Rectal smooth muscle tissue (tissue), 1 donor: ENCODE measurements around the gene ABCC9.
"Not testable (repeated sequence)": the region's sequence is repeated elsewhere in the genome, so short reads cannot be mapped to it uniquely, and the experiment has no call there.

Experiments
- H3K27ac ChIP-seq: one replicate; pipeline ENCODE4 v1.7.0; 2013; ENCODE audit warnings: low read depth, low read length, inconsistent platforms
- H3K27me3 ChIP-seq: one replicate; pipeline ENCODE4 v1.7.0; 2013; ENCODE audit warnings: low read length; ENCODE audit not compliant: control insufficient read depth, insufficient read depth
- H3K36me3 ChIP-seq: one replicate; pipeline ENCODE4 v1.7.0; 2013; ENCODE audit warnings: low read length; ENCODE audit not compliant: control insufficient read depth, insufficient read depth
- H3K4me1 ChIP-seq: one replicate; pipeline ENCODE4 v1.7.0; 2013; ENCODE audit warnings: low read length; ENCODE audit not compliant: control insufficient read depth, insufficient read depth
- H3K4me3 ChIP-seq: one replicate; pipeline ENCODE4 v1.7.0; 2013; ENCODE audit warnings: low read length
- H3K9ac ChIP-seq: one replicate; pipeline ENCODE4 v1.7.0; 2013; ENCODE audit warnings: low read length

The ABCC9 gene

DNA sequence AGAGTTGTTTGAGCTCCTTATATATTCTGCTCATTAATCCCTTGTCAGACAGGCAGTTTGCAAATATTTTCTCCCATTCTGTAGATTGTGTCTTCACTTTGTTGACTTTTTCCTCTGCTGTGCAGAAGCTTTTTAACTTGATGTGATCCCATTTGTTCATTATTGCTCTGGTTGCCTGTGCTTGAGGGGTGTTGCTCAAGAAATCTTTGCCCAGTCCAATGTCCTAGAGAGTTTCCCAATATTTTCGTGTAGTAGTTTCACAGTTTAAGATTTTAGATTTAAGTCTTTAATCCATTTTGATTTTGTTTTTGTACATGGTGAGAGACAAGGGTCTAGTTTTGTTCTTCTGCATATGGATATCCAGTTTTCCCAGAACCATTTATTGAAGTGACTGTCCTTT lies 19.8 kb downstream of the ABCC9 start:
- Histone ChIP-seq H3K27me3 (no peaks in the 10 kb centered on the region), H3K27ac (no peak overlapping the region), H3K9ac (no peak overlapping the region), H3K4me1 (no peaks in the 10 kb centered on the region), H3K4me3 (no peak overlapping the region), H3K36me3 (no peaks in the 10 kb centered on the region)

DNA sequence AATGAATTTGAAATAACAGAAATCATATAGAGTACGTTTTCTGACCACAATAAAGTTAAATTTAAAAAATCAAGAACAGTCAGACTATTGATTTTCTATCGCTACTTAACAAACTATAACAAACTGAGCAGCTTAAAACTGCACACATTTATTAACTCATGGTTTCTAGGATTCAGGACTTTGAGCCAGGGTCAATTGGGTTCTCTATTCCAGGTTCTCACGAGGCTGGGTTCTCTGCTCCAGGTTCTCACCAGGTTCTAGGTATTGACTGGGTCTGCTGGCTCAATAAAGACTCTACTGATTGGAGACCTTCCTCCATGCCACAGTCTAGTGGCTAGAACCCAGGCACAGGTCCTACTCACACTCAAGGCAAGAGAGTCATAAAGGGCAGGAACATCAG lies 22.8 kb downstream of the ABCC9 start:
- Histone ChIP-seq H3K4me1 (no peaks in the 10 kb centered on the region), H3K36me3 (no peaks in the 10 kb centered on the region), H3K27ac (no peak overlapping the region), H3K9ac (no peak overlapping the region), H3K4me3 (no peak overlapping the region), H3K27me3 (no peaks in the 10 kb centered on the region)

DNA sequence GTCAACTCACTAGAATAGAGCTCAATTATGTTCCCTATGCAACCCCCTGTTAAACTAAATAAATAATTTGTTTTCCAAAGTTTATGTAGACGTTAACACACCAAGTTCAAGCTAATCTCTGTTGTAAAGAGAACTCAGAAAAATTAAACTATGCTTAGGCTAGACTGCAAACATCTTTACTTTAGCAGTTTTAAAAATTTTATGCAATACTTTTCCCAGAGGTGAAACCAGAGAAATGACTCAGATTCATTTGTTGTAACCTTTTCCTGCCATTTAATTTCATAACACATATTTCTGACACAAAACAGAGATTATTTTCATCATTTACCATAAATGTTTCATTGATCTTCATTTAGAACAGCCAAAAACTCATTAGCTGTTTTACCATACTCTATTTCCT lies 27.4 kb downstream of the ABCC9 start:
- Histone ChIP-seq H3K4me1 (no peaks in the 10 kb centered on the region), H3K27ac (no peak overlapping the region)

DNA sequence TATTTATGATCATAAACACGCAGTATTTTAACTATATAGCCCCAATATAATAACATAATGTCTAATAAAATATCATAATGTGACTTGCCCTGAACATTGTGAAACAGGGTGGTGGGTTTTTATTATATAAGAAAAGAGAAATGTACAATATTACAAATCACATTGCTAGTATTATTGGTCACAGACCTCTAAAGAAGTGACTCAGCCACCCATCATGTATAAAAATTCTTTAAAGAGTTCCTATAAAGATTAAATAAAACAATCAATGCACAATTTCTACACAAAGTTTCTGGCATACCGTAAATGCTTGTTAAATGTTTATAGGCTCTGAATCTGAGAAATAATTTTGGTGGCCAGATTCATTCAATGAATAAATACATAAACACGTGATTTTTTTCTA lies 28.9 kb downstream of the ABCC9 start:
- H3K36me3 ChIP-seq: no peaks in the 10 kb centered on the region
- H3K27me3 ChIP-seq: no peaks in the 10 kb centered on the region
- H3K4me3 ChIP-seq: no peak overlapping the region
- no peak overlapping the region for H3K9ac ChIP-seq
- no peak overlapping the region for H3K27ac ChIP-seq
- H3K4me1 ChIP-seq: no peaks in the 10 kb centered on the region

More for the DNA sequence above, 27.4 kb downstream of the ABCC9 start:
- Histone ChIP-seq H3K27me3 (no peaks in the 10 kb centered on the region), H3K9ac (no peak overlapping the region), H3K36me3 (no peaks in the 10 kb centered on the region), H3K4me3 (no peak overlapping the region)

DNA sequence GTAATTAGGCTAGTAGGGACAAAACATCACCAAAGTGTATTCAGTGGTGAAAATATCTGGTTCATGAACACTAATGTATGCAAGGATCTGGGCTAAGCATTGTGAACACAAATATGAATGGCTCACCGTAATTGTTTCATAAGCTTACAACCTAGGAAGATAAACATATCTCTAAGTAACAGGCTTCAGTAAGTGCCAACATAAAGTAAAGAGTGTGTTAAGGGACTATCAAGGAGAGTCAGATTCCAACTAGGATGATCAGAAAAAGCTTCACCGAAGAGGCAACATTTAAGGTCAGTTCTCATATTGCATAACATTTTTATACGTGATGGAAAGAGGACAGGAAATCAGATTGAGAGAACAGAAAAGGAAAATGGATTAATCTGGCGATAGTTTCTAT lies 29.4 kb downstream of the ABCC9 start:
- Histone ChIP-seq H3K4me1 (no peaks in the 10 kb centered on the region), H3K9ac (no peak overlapping the region), H3K27ac (no peak overlapping the region), H3K4me3 (no peak overlapping the region), H3K27me3 (no peaks in the 10 kb centered on the region), H3K36me3 (no peaks in the 10 kb centered on the region)

DNA sequence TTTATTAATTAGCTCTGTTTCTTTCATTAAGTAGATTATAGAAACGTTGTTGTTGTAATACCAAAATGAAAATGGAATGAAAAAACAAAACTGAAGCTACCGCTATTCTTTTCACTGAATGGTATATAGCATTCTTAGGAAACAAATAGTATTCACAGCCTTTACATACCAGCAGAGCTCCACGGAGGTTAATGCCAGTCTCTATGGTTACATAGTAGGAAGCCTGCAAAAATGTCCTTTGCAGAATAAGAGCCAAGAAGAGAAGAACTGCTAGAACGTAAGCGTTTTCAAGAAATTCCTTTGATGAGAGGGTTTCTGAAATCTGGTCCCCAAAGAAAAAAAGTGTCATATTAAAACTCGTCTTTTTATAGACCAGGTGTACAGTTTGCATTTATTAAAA lies 30.6 kb downstream of the ABCC9 start:
- Histone ChIP-seq H3K36me3 (no peaks in the 10 kb centered on the region), H3K27me3 (no peaks in the 10 kb centered on the region), H3K27ac (no peak overlapping the region), H3K9ac (no peak overlapping the region), H3K4me3 (no peak overlapping the region), H3K4me1 (no peaks in the 10 kb centered on the region)

DNA sequence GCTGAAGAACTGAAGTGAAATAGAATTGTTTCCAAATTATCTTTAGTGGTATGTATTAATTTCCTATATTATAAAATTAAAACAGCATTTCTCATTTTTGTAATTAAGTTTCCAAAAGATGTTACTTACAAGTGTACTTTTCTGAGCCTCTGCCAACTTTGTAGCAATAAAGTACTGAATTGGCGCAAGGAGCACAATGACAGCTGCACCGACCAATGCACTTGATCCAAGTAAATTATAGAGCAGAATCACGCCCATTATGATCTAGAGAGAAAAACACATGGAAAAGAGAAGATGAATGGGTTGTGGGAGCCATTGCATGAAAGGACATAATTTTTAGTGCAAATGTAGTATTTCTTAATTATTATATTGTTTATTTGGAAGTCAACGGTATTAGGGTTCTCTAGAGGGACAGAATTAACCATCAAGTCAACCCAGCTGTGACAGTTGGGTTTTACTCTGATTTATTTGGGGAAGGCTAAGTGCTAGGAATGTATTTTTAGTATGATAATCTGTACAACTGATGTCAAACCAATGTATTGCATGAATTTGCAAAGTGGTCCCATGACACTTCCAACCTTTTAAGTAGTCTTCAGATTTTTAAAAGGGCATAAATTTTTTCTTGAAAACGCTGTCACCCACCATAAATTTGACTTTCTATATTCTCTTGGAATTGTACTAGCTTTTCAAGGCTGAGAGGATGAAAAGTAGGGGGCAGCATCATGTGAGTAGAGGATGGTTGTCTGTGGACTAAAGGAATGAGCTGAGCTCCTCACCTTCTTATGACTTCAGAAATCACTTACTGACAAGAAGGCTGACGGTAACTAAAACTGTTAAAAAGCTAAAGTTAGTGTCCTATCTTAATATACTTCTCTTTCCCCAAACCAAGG lies 33.0 kb downstream of the ABCC9 start:
- H3K9ac ChIP-seq: no peak overlapping the region
- no peaks in the 10 kb centered on the region for H3K4me1 ChIP-seq
- H3K27ac ChIP-seq: no peak overlapping the region
- no peaks in the 10 kb centered on the region for H3K36me3 ChIP-seq
- H3K27me3 ChIP-seq: no peaks in the 10 kb centered on the region
- H3K4me3 ChIP-seq: no peak overlapping the region

DNA sequence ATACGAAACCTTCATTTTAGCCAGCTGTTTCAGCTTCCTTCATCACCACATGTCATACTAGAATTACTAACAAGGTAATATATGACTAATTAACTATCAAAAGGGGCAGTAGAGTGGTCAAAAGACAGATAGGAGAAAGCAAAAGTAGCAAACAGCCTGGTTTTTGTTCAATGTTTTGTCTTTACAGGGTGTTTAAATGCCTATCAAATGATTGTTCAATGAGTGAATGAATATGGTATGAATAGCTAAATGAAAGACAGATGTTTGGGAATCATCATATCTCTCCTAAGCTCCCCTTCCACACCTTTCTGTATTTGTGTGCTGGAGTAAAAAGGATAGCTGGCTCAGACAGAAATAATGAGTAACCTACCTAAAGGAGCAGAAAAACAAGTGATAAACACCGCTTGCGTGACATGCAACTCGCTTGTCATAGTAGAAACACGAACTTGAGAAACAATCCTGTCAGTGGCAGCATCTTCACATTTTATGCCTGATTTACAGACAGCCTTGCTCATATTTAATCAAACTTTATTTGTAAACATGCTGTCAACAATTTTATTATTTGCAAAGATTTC lies 34.2 kb downstream of the ABCC9 start:
- Histone ChIP-seq H3K27ac (no peak overlapping the region), H3K9ac (no peak overlapping the region), H3K36me3 (no peaks in the 10 kb centered on the region), H3K27me3 (no peaks in the 10 kb centered on the region), H3K4me1 (no peaks in the 10 kb centered on the region), H3K4me3 (no peak overlapping the region)

DNA sequence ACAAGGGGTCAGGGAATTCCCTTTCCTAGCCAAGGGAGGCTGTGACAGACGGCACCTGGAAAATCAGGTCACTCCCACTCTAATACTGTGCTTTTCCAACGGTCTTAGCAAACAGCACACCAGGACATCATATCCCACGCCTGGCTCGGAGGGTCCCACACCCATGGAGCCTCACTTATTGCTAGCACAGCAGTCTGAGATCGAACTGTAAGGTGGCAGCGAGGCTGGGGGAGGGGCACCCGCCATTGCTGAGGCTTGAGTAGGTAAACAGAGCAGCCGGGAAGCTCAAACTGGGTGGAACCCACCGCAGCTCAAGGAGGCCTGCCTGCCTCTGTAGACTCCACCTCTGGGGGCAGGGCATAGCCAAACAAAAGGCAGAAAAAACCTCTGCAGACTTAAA lies 41.7 kb downstream of the ABCC9 start:
- H3K27me3 ChIP-seq, H3K4me3 ChIP-seq, H3K4me1 ChIP-seq, H3K27ac ChIP-seq, H3K9ac ChIP-seq, H3K36me3 ChIP-seq: not testable (repeated sequence)

DNA sequence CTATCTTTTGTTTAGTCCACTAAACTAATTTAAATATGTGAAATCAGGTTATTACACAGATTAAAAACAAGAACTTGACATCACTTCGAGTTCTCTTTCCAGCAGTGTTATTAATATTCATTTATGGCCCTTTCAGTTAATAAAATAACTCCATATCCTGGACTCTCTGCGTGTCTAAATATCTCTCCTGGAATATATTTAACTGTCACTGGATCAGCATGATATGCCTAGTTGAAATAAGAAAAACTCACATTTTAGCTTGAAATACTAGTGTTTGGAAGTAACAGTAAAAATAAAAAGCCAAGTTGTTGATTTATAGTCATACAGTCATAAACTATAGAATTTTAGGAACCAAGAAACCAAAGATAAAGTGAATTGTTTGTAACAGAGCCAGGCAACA lies 45.6 kb downstream of the ABCC9 start:
- Histone ChIP-seq H3K9ac (no peak overlapping the region), H3K4me3 (no peak overlapping the region), H3K4me1 (peaks cover 26% of the 10 kb centered on the region), H3K27me3 (no peaks in the 10 kb centered on the region), H3K27ac (peak overlapping the region; percentile 36), H3K36me3 (no peaks in the 10 kb centered on the region)

DNA sequence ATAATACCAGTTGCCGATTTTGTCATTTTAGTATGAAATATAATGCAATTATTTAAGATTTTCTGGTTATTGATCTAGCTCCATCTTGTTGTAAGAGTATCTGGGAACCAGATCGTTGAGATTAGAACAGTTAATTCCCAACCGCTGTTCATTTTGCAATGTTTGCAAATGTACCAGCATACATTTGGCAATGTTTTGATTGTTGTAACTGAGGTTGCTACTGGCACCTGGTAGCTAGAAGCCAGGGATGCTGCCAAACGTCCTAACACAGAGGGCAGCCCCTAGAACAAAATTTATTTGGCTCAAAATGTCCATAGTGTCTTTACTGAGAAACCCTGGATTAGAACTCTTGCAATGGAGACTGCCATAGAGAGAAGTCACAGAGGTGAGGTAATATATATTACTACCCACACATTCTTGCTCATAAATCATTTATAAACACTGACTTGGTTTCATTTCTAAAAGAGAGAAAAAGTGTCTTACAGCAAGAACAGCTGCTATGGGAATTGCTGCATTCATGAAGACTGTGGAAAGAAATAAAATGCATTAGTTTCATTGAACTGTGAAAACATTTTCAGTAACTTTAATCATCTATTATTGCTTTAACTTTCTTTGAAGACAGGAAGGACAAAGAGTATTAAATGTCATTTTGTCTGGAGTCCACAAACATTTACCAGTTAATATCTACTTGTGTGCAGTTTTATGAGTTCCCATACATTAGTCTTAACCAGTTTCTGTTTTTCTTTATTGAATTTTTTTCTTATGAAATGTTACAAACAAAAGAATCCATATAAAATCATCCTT lies 46.2 kb downstream of the ABCC9 start:
- Histone ChIP-seq H3K4me1 (peaks cover 26% of the 10 kb centered on the region), H3K36me3 (no peaks in the 10 kb centered on the region), H3K27ac (peak overlapping the region; percentile 66), H3K27me3 (no peaks in the 10 kb centered on the region), H3K4me3 (no peak overlapping the region), H3K9ac (no peak overlapping the region)

DNA sequence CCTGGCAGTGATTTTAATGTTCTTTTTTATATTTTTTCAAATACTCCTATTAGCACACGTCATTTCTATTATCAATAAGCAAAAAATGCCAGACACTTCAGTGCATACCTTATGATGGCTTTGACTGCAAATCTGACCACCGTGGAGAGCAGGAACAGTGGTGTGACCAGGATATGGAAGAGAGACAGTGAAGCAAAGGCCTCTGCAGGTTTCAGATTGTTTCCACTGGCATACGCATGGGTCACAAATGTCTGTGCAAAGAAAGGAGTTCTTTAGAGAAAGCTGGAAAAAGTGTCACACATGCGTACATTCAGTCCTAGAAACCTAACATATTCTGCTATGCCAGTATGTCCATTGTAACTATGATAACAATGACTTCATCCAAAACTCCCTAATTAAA lies 47.3 kb downstream of the ABCC9 start:
- H3K4me1 ChIP-seq: peaks cover 26% of the 10 kb centered on the region
- no peak overlapping the region for H3K4me3 ChIP-seq
- peak overlapping the region; percentile 52 for H3K27ac ChIP-seq
- no peaks in the 10 kb centered on the region for H3K27me3 ChIP-seq
- no peak overlapping the region for H3K9ac ChIP-seq
- no peaks in the 10 kb centered on the region for H3K36me3 ChIP-seq
